ENCODE measurements around the gene SLC30A3. TPM values are rescaled to one million over a fixed set of nuclear protein-coding genes. Genes with fewer than 3 reads are reported as not detected.

SLC30A3 gene
- total and polyA plus RNA-seq, 2 of the 13 experiments (the other 11 are each of a cell fraction or from before 2014, with no cell fraction given) = 0.38 to 0.79 TPM

- TF ChIP-seq IKZF4 (CRISPR knock-in tag; IDR thresholded peaks at IDR 0.05; ENCODE audit: borderline replicate concordance, low read depth, not compliant biosample characterization) = peak; percentile 53
- TF ChIP-seq, protein P1, sequence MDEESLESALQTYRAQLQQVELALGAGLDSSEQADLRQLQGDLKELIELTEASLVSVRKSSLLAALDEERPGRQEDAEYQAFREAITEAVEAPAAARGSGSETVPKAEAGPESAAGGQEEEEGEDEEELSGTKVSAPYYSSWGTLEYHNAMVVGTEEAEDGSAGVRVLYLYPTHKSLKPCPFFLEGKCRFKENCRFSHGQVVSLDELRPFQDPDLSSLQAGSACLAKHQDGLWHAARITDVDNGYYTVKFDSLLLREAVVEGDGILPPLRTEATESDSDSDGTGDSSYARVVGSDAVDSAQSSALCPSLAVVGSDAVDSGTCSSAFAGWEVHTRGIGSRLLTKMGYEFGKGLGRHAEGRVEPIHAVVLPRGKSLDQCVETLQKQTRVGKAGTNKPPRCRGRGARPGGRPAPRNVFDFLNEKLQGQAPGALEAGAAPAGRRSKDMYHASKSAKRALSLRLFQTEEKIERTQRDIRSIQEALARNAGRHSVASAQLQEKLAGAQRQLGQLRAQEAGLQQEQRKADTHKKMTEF (CRISPR knock-in tag; IDR thresholded peaks at IDR 0.05) = peak; percentile 58; the same call in 1 of the 2 replicates
- TF ChIP-seq IRF1 (CRISPR knock-in tag; IDR thresholded peaks at IDR 0.05; ENCODE audit: low read depth) = no peak
- no peak for TF ChIP-seq SIX1 (CRISPR knock-in tag; IDR thresholded peaks at IDR 0.05; ENCODE audit: borderline replicate concordance)
- TF ChIP-seq SETDB1 (CRISPR knock-in tag; IDR thresholded peaks at IDR 0.05; ENCODE audit: borderline replicate concordance) = no peak
- TF ChIP-seq GZF1 (CRISPR knock-in tag; IDR thresholded peaks at IDR 0.05) = no peak
- TF ChIP-seq ZNF773 (CRISPR knock-in tag; IDR thresholded peaks at IDR 0.05; ENCODE audit: borderline replicate concordance) = peak; percentile 77; the same call in 1 of the 2 replicates
- no peak for TF ChIP-seq HNF4A (CRISPR knock-in tag; IDR thresholded peaks at IDR 0.05)
- TF ChIP-seq, protein P2, sequence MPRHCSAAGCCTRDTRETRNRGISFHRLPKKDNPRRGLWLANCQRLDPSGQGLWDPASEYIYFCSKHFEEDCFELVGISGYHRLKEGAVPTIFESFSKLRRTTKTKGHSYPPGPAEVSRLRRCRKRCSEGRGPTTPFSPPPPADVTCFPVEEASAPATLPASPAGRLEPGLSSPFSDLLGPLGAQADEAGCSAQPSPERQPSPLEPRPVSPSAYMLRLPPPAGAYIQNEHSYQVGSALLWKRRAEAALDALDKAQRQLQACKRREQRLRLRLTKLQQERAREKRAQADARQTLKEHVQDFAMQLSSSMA (CRISPR knock-in tag; IDR thresholded peaks at IDR 0.05) = no peak
- peak; percentile 59; the same call in 1 of the 2 replicates for TF ChIP-seq KMT2A (CRISPR knock-in tag; IDR thresholded peaks at IDR 0.05)
- peak; percentile 62; the same call in 1 of the 2 replicates for TF ChIP-seq THAP11 (CRISPR knock-in tag; IDR thresholded peaks at IDR 0.05)
- TF ChIP-seq CBX1 (IDR thresholded peaks at IDR 0.05; ENCODE audit: low read depth) = peak; percentile 53
- TF ChIP-seq TERF1 (CRISPR knock-in tag; IDR thresholded peaks at IDR 0.05) = 0 out of 2 replicates have a peak, but pooled peaks have one; percentile 39
- TF ChIP-seq PRMT3 (CRISPR knock-in tag; IDR thresholded peaks at IDR 0.05; ENCODE audit: borderline replicate concordance, low read depth) = peak; percentile 80; the same call in 1 of the 2 replicates
- TF ChIP-seq ZNF589 (CRISPR knock-in tag; conservative IDR thresholded peaks at IDR 0.05) = no peak; the same call in 1 of the 2 replicates
- no peak for TF ChIP-seq SNRNP70 (IDR thresholded peaks at IDR 0.05; ENCODE audit: low read depth, low read length)
- no peak for TF ChIP-seq RFXANK (CRISPR knock-in tag; IDR thresholded peaks at IDR 0.05)
- no peak for TF ChIP-seq ZNF670 (CRISPR knock-in tag; IDR thresholded peaks at IDR 0.05; ENCODE audit: borderline replicate concordance)
- no peak for TF ChIP-seq STAT5B (CRISPR knock-in tag; IDR thresholded peaks at IDR 0.05)
- TF ChIP-seq, protein P3, sequence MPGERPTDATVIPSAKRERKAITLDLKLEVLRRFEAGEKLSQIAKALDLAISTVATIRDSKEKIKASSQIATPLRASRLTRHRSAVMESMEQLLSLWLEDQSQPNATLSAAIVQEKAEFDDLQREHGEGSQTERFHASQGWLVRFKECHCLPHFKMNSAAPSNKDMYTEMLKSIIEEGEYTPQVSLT (CRISPR knock-in tag; IDR thresholded peaks at IDR 0.05; ENCODE audit: borderline replicate concordance, low read depth) = no peak
- TF ChIP-seq ZNF572 (CRISPR knock-in tag; IDR thresholded peaks at IDR 0.05) = no peak
- TF ChIP-seq HIVEP1 (CRISPR knock-in tag; IDR thresholded peaks at IDR 0.05) = 0 out of 2 replicates have a peak, but pooled peaks have one; percentile 24
- TF ChIP-seq MAZ (IDR thresholded peaks at IDR 0.05; ENCODE audit: borderline replicate concordance, low read depth, low read length) = no peak
- peak; percentile 52; the same call in 1 of the 2 replicates for TF ChIP-seq MAZ (CRISPR knock-in tag; IDR thresholded peaks at IDR 0.05; ENCODE audit: low read depth)
Measured at GRCh38 chr2:27217173-27218121, 45.4 kb downstream of the SLC30A3 start, which contains the start of gene CAD (continued).
